Body of pancreas (tissue), 4 donors: Measurements from ENCODE around the gene IFNA5. TPM values are rescaled to one million over a fixed set of nuclear protein-coding genes. Genes with fewer than 3 reads are reported as not detected.

Experiments
- ATAC-seq: fragments of 150-250 bp; one replicate; pipeline ENCODE4 v1.9.1; 2016
- DNase-seq, 4 donors: peaks; one replicate each; pipeline ENCODE4 v3.0.0-alpha.2; 2019
- H3K27ac ChIP-seq, 4 donors: fragments of 200-600 bp; sonication (generic); 1 replicate in 3 of 4; 2 replicates in 1 of 4; pipeline versions ENCODE4 v1.5.1 to v1.6.1; 2016 to 2019; ENCODE audit warnings: mild to moderate bottlenecking in 1 of 4, mixed read lengths in 1 of 4, moderate library complexity in 1 of 4
- H3K27me3 ChIP-seq, 2 donors: fragments of 200-600 bp; sonication (generic); one replicate each; pipeline ENCODE4 v1.6.0; 2016; ENCODE audit warnings: mild to moderate bottlenecking in 1 of 2
- H3K36me3 ChIP-seq, 2 donors: fragments of 200-600 bp; sonication (generic); replicated peaks in 1 of 2; 2 replicates each; pipeline ENCODE4 v1.5.1; 2016; ENCODE audit warnings: low read depth in 2 of 2; ENCODE audit not compliant: insufficient read depth in 1 of 2
- H3K4me1 ChIP-seq: fragments of 200-600 bp; sonication (generic); one replicate; pipeline ENCODE4 v1.6.0; 2016
- H3K4me3 ChIP-seq, 2 donors: fragments of 200-600 bp; sonication (generic); 1 replicate in 1 of 2; 2 replicates in 1 of 2; pipeline ENCODE4 v1.5.1; 2016 to 2019
- H3K9me3 ChIP-seq, 3 donors: fragments of 200-600 bp; sonication (generic); 1 replicate in 2 of 3; 2 replicates in 1 of 3; pipeline ENCODE4 v1.5.1; 2016
- CTCF ChIP-seq, 7 experiments: fragments of 450-650 bp in 4 of 7; fragments of 200-600 bp in 3 of 7; sonication (generic) in 3 of 7; IDR thresholded peaks; one replicate each; pipeline ENCODE4 v1.5.1; 2016 to 2019; ENCODE audit warnings: antibody characterized with exemption in 7 of 7
- POLR2A ChIP-seq, 3 donors: fragments of 450-650 bp; IDR thresholded peaks; one replicate each; pipeline ENCODE4 v1.6.1; 2016; ENCODE audit warnings: antibody characterized with exemption in 3 of 3, mild to moderate bottlenecking in 2 of 3
- WGBS, 2 donors: methylation state at CpG; one replicate each; pipeline ENCODE4 v1.1.5; 2017; 5-methylcytosine and 5-hydroxymethylcytosine counted together
- intact Hi-C: fragments of 100-400 bp; cut with DNase I; formaldehyde crosslinking; loops from one replicate; pipeline ENCODE4 v1.15.1; 2023
- total RNA-seq, 2 donors: library from RNA; depleted of rRNA; stranded (reverse); fragments of >200 nt; gene quantifications; one replicate each; pipeline ENCODE4 v1.1.0, GENCODE V29; 2016

IFNA5 gene
- total RNA-seq, 2 donors from 2014 or later = not detected

- intact Hi-C loops = no loop called here
- Histone ChIP-seq H3K36me3 (no peaks in the 10 kb centered on the region), H3K4me1 (peaks cover 42% of the 10 kb centered on the region), H3K27ac (peak within 1 kb of the TSS; percentile 84 to 96 (median 94)), H3K4me3 (peak within 1 kb of the TSS; percentile 55 to 79), H3K27me3 (no peaks in the 10 kb centered on the region), H3K9me3 (no peaks in the 10 kb centered on the region)
- 0 to 1% methylated on average over 24 to 55 of the region's 55 CpGs for WGBS, 2 donors
- DNase-seq = peak; percentile 93 to 96 (median 95)
- TF ChIP-seq POLR2A (IDR thresholded peaks at IDR 0.05) = peak; percentile 65 to 73 (median 73)
- peak in 1 of 7 experiments; percentile 10 for TF ChIP-seq CTCF (IDR thresholded peaks at IDR 0.05)
- ATAC-seq = peak; percentile 100
Observed at GRCh38 chr9:21334701-21335632, 29.9 kb upstream of the IFNA5 start, which contains the start of gene KLHL9. Gene KLHL9, minus strand, starts transcription at chr9:21335404. Its CDS starts 545 bp downstream, at chr9:21334859.

DNA sequence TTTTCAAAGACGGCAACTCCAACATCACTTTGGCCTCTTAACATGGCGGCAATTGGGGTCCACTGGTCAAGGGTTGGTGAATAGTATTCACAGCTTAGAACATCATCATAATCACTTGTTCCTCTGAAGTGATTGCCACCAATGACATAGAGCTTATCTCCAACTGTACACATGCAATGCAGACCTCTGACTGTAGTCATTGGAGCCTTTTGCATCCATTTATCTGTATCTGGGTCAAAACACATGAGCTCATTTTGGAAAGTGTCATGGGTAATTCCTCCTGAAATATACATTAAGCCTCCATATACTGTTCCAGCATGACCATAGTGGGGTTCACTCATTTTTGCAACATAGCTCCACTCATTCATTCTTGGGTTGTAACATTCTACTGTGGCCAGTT lies 28.1 kb upstream of the IFNA5 start:
- 97% methylated on average over 2 of the region's 2 CpGs for WGBS, 2 donors
- DNase-seq (no peak), ATAC-seq (no peak)
- H3K4me3 ChIP-seq = no peak overlapping the region
- H3K27ac ChIP-seq = no peak overlapping the region
- peaks cover 43% of the 10 kb centered on the region for H3K4me1 ChIP-seq
- TF ChIP-seq POLR2A (IDR thresholded peaks at IDR 0.05) (no peak), CTCF (IDR thresholded peaks at IDR 0.05) (no peak)
- H3K36me3 ChIP-seq = no peaks in the 10 kb centered on the region
- H3K9me3 ChIP-seq = no peaks in the 10 kb centered on the region
- H3K27me3 ChIP-seq = no peaks in the 10 kb centered on the region
- intact Hi-C loops = no loop called here

DNA sequence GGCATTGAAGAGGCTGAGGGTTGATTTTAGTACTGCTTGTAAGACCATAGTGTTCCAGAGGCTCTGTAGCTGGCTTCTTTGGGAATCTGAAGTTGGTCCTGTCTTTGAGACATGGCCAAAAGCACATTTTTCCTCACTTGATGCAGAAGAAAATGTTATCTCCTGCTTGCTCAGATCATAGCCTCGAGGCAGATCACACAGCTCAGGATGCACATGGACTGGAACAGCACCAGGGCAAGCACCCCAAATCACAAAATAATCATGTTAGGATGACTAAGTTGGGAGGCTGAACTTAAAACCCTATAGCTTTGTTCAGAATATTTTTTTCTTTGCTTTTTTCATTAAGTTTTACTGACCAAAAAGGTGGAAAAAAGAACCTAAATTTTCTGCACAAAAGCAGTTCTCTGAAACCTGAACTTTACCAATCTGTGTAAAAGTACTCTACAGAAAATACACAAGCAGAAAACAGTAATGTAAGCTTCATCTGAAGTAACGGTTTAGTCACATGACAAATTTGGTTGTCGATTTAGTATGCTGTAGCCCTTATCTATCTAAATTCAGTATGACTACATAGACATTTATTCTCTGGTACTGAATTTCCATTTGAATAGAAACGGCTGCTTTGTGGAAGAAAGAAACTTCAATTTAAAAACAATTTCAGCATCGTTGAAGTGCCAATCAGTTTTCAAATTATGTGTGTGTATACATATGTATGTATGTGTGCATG lies 26.7 kb upstream of the IFNA5 start:
- no peak for DNase-seq
- Histone ChIP-seq H3K9me3 (no peaks in the 10 kb centered on the region), H3K4me3 (no peak overlapping the region), H3K27ac (no peak overlapping the region), H3K27me3 (no peaks in the 10 kb centered on the region), H3K4me1 (peaks cover 43% of the 10 kb centered on the region), H3K36me3 (no peaks in the 10 kb centered on the region)
- intact Hi-C loops = no loop called here
- WGBS, 2 donors = 32 to 35% methylated on average over 5 of the region's 5 CpGs
- TF ChIP-seq POLR2A (IDR thresholded peaks at IDR 0.05) (no peak), CTCF (IDR thresholded peaks at IDR 0.05) (no peak)
- no peak for ATAC-seq

DNA sequence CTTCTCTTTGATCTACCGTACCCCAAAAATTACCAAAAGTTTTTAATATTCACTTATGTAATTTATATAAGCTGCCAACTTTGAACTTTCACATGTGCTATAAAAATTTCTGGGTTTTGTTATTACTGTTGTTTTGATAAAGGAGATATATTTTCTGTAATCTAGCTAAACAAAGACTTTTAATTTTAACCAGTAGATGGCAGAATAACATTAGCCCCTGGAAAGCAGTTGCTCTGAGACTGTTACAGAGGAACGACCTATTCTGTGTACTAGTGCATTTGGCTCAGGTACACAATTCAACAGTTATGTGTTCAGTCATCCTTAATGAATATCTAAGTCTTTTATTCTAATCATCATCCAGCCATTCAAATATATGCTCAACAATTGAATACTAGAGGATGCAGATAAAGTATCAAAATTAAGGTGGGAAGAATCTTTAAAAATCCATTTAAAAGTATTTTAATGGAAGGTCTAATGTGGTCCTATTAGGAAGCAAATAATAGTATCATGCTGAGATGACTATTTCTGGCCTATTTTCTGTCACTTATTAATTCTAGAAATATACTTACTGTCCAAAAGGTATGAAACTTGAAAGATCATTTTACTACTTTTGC lies 21.5 kb upstream of the IFNA5 start:
- H3K9me3 ChIP-seq = no peaks in the 10 kb centered on the region
- DNase-seq (no peak), ATAC-seq (peak; percentile 33)
- intact Hi-C loops = loop anchor here (10.0 kb wide), 2 partner anchors 78 to 458 kb away; partner anchors contain the start of gene IFNA8
- peaks cover 27% of the 10 kb centered on the region for H3K4me1 ChIP-seq
- no peaks in the 10 kb centered on the region for H3K27me3 ChIP-seq
- 35 to 37% methylated on average over 2 of the region's 2 CpGs for WGBS, 2 donors
- H3K27ac ChIP-seq = no peak overlapping the region
- TF ChIP-seq POLR2A (IDR thresholded peaks at IDR 0.05) = no peak
- peak; percentile 43 to 64 (median 54) for TF ChIP-seq CTCF (IDR thresholded peaks at IDR 0.05)
- peaks cover 0 to 5% of the 10 kb centered on the region in 2 donors for H3K36me3 ChIP-seq
- no peak overlapping the region for H3K4me3 ChIP-seq
